ENCODE data around the gene MADCAM1.

DNA sequence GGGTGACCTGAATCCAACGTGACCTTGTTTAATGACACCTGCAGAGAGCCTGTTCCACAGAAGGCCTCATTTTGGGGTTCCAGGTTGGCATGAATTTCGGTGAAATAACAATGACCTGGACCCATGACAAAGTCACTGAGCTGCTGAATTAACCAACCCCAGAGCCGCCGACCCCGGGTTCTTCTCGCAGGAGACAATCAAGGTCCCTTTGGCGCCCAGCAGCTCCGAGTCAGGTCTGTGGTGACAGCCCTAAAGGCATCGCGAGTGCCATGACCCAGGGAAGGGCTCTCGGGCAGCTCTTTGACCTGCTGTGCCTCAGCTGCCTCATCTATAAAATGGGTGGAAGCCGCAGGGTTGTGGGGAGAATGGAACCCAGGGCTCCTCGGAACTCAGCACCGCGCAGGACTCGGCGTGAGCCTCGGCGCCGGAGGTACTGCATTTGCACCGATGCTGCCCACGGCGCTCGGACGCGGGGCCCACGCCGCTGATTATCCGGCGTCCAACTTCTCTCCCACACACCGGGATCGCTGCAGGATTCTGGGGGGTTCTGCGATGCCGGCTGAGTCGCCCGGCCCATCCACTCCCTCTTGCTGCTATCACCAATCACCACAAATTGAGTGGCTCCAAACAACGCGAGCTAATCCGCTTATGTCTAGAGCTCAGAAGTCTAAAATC, 41.1 kb upstream of the MADCAM1 start:
- TF ChIP-seq, protein P1, sequence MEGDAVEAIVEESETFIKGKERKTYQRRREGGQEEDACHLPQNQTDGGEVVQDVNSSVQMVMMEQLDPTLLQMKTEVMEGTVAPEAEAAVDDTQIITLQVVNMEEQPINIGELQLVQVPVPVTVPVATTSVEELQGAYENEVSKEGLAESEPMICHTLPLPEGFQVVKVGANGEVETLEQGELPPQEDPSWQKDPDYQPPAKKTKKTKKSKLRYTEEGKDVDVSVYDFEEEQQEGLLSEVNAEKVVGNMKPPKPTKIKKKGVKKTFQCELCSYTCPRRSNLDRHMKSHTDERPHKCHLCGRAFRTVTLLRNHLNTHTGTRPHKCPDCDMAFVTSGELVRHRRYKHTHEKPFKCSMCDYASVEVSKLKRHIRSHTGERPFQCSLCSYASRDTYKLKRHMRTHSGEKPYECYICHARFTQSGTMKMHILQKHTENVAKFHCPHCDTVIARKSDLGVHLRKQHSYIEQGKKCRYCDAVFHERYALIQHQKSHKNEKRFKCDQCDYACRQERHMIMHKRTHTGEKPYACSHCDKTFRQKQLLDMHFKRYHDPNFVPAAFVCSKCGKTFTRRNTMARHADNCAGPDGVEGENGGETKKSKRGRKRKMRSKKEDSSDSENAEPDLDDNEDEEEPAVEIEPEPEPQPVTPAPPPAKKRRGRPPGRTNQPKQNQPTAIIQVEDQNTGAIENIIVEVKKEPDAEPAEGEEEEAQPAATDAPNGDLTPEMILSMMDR (conservative IDR thresholded peaks at IDR 0.05; ENCODE audit: low read length) = no peak
- TF ChIP-seq EZH2phosphoT487 (IDR thresholded peaks at IDR 0.05; ENCODE audit: borderline replicate concordance, low read depth, low read length) = no peak

Measured in OCI-LY7 (cell line).